Measurements from ENCODE around the gene CNTN4. TPM values are rescaled to one million over a fixed set of nuclear protein-coding genes. Genes with fewer than 3 reads are reported as not detected.

CNTN4 gene
- total RNA-seq, 4 donors from 2014 or later, result 6.6 to 10.7 (median 9.7) TPM

- intact Hi-C loops (cut with DNase I), result no loop called here
- H3K9me3 ChIP-seq, result peaks cover 0 to 12% (median 3%) of the 10 kb centered on the region in 4 donors
- H3K4me1 ChIP-seq, result peaks cover 0 to 11% (median 0%) of the 10 kb centered on the region in 4 donors
- DNase-seq (ENCODE audit: extremely low spot score), result no peak
- WGBS, result 98% methylated on average over 3 of the region's 3 CpGs
- no peaks in the 10 kb centered on the region for H3K27me3 ChIP-seq
- TF ChIP-seq POLR2AphosphoS5 (IDR thresholded peaks at IDR 0.05) (no peak), CTCF (IDR thresholded peaks at IDR 0.05) (no peak), EP300 (IDR thresholded peaks at IDR 0.05) (no peak), POLR2A (IDR thresholded peaks at IDR 0.05; ENCODE audit: low read depth) (no peak)
- no peaks in the 10 kb centered on the region for H3K36me3 ChIP-seq
- no peak overlapping the region for H3K27ac ChIP-seq (replicated peaks in 1 of 4)
- no peak overlapping the region for H3K4me3 ChIP-seq
Observed at GRCh38 chr3:2650746-2651145, 552.1 kb downstream of the CNTN4 start.

DNA sequence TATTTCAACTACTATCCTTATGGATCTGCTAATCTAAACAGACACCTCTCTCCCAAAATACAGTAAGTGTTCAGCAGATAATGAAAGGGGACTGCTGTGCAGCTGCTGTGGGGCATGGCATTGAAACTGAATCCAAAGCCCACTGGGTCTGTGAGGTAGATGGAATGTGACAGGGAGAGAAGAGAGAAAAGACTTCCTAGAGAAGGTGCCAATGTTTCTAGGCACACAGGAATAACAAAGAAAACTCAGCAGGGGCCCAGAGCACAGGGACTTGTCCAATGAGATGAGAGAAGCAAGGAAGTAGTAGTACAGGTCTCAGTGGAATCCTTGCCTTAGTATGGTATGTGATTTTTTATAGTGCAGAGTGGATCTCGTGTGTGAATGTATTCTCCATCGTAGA, 553.7 kb downstream of the CNTN4 start:
- H3K27me3 ChIP-seq, result no peaks in the 10 kb centered on the region
- H3K27ac ChIP-seq (replicated peaks in 1 of 4), result no peak overlapping the region
- TF ChIP-seq POLR2A (IDR thresholded peaks at IDR 0.05; ENCODE audit: low read depth) (no peak), POLR2AphosphoS5 (IDR thresholded peaks at IDR 0.05) (no peak), EP300 (IDR thresholded peaks at IDR 0.05) (no peak), CTCF (IDR thresholded peaks at IDR 0.05) (no peak)
- no peaks in the 10 kb centered on the region for H3K36me3 ChIP-seq
- H3K9me3 ChIP-seq, result peaks cover 0 to 12% (median 3%) of the 10 kb centered on the region in 4 donors
- intact Hi-C loops (cut with DNase I), result no loop called here
- no peak overlapping the region for H3K4me3 ChIP-seq
- H3K4me1 ChIP-seq, result peaks cover 0 to 11% (median 0%) of the 10 kb centered on the region in 4 donors
- 79% methylated on average over 2 of the region's 2 CpGs for WGBS
- no peak for DNase-seq (ENCODE audit: extremely low spot score)

DNA sequence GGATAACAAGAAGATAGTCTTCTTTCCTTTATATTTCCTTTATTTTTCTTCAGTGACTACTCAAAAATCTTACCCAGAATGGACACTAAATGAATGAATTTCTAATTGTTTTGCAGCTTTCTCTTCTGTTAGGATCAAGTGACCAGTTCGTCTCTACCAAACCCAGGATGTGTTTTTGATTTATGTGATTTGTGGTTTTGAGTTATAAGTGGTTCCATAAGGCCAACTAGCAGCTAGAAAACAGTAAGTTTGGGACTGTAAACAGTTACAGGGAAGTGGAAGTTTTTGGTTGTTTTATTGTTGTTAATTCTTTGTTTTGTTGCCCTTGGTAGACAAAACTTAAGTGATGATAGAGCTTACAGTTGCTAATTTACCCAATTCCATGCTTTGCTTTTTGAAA, 555.0 kb downstream of the CNTN4 start:
- 76% methylated on average over 1 of the region's 1 CpG for WGBS
- H3K36me3 ChIP-seq, result no peaks in the 10 kb centered on the region

GRCh38 chr3:2655229-2655701, 556.6 kb downstream of the CNTN4 start:
- H3K4me1 ChIP-seq, result peaks cover 0 to 11% (median 0%) of the 10 kb centered on the region in 4 donors
- H3K9me3 ChIP-seq, result no peaks in the 10 kb centered on the region
- no peaks in the 10 kb centered on the region for H3K27me3 ChIP-seq
- intact Hi-C loops (cut with DNase I), result no loop called here
- TF ChIP-seq EP300 (IDR thresholded peaks at IDR 0.05) (no peak), POLR2A (IDR thresholded peaks at IDR 0.05; ENCODE audit: low read depth) (no peak), POLR2AphosphoS5 (IDR thresholded peaks at IDR 0.05) (no peak), CTCF (IDR thresholded peaks at IDR 0.05) (no peak)
- H3K4me3 ChIP-seq, result no peak overlapping the region
- H3K36me3 ChIP-seq, result no peaks in the 10 kb centered on the region
- H3K27ac ChIP-seq (replicated peaks in 1 of 4), result no peak overlapping the region
- DNase-seq (ENCODE audit: extremely low spot score), result no peak
- 31% methylated on average over 1 of the region's 1 CpG for WGBS

More for the DNA sequence above, 555.0 kb downstream of the CNTN4 start:
- no peak overlapping the region for H3K27ac ChIP-seq (replicated peaks in 1 of 4)
- H3K4me1 ChIP-seq, result peaks cover 0 to 11% (median 0%) of the 10 kb centered on the region in 4 donors
- TF ChIP-seq CTCF (IDR thresholded peaks at IDR 0.05) (no peak), EP300 (IDR thresholded peaks at IDR 0.05) (no peak), POLR2A (IDR thresholded peaks at IDR 0.05; ENCODE audit: low read depth) (no peak)
- H3K9me3 ChIP-seq, result peaks cover 0 to 9% (median 3%) of the 10 kb centered on the region in 4 donors
- H3K27me3 ChIP-seq, result no peaks in the 10 kb centered on the region
- intact Hi-C loops (cut with DNase I), result no loop called here
- H3K4me3 ChIP-seq, result no peak overlapping the region
- no peak for DNase-seq (ENCODE audit: extremely low spot score)
